ENCODE results near the gene DGKI. TPM values are rescaled to one million over a fixed set of nuclear protein-coding genes. Genes with fewer than 3 reads are reported as not detected.
A peak's percentile ranks its signal among the peaks of the same experiment; 100 is the strongest.

Gene DGKI
- total RNA-seq, 1 donor: 4.7 TPM

DNA sequence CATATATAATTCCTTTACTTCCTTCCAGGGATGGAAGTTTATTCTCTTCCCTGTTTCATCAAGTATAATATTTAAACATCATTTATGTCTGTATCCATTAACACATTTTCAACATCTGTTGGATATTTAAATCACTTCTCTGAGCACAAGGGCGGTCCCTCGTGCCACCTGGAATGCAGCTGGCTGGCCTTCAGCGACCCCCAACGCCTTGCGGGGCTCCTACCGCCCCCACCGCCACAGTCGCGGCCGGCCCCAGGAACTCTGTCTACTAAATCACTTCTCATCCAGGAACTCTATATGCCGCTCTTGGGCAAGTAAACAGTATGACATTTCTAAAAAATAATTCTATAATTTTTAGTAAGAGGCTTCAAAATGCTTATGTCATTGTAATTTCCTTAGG lies 282.1 kb downstream of the DGKI start:
- no peak overlapping the region for H3K4me3 ChIP-seq (ENCODE audit: low read depth, low read length)
- DNase-seq (ENCODE audit: low read depth): no peak
- TF ChIP-seq, protein P1, sequence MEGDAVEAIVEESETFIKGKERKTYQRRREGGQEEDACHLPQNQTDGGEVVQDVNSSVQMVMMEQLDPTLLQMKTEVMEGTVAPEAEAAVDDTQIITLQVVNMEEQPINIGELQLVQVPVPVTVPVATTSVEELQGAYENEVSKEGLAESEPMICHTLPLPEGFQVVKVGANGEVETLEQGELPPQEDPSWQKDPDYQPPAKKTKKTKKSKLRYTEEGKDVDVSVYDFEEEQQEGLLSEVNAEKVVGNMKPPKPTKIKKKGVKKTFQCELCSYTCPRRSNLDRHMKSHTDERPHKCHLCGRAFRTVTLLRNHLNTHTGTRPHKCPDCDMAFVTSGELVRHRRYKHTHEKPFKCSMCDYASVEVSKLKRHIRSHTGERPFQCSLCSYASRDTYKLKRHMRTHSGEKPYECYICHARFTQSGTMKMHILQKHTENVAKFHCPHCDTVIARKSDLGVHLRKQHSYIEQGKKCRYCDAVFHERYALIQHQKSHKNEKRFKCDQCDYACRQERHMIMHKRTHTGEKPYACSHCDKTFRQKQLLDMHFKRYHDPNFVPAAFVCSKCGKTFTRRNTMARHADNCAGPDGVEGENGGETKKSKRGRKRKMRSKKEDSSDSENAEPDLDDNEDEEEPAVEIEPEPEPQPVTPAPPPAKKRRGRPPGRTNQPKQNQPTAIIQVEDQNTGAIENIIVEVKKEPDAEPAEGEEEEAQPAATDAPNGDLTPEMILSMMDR (IDR thresholded peaks at IDR 0.05; ENCODE audit: insufficient read depth, low read length): no peak

GRCh38 chr7:137563981-137564380 lies 282.8 kb downstream of the DGKI start:
- TF ChIP-seq, protein P1 (IDR thresholded peaks at IDR 0.05; ENCODE audit: insufficient read depth, low read length): no peak
- no peak overlapping the region for H3K4me3 ChIP-seq (ENCODE audit: low read depth, low read length)
- no peak for DNase-seq (ENCODE audit: low read depth)

- TF ChIP-seq, protein P1 (IDR thresholded peaks at IDR 0.05; ENCODE audit: insufficient read depth, low read length): no peak
- H3K4me3 ChIP-seq (ENCODE audit: low read depth, low read length): no peak overlapping the region
- DNase-seq (ENCODE audit: low read depth): no peak
Observed at GRCh38 chr7:137547485-137547884, 299.3 kb downstream of the DGKI start.

DNA sequence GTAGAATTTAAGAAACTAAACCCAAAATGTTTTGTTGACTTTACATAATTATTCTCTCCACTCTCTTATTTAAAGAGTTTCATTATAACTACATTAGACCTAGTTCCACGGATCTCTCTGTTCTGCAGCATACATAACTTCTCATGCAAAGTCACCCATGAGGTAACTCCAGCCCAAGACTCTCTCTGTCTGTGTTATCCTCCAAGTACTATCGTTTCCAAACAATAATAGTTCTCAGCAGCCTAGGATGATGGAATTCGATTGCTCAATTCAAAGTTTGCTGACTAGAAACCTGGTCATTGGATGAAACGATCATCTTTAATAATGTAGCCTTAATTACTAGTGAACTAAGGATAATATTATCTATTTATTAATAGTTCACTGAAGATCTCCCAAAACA lies 300.1 kb downstream of the DGKI start:
- TF ChIP-seq, protein P1 (IDR thresholded peaks at IDR 0.05; ENCODE audit: insufficient read depth, low read length): no peak
- DNase-seq (ENCODE audit: low read depth): peak; percentile 49

GRCh38 chr7:137546009-137546408 lies 300.8 kb downstream of the DGKI start:
- TF ChIP-seq, protein P1 (IDR thresholded peaks at IDR 0.05; ENCODE audit: insufficient read depth, low read length): no peak
- no peak overlapping the region for H3K4me3 ChIP-seq (ENCODE audit: low read depth, low read length)
- no peak for DNase-seq (ENCODE audit: low read depth)

More for the DNA sequence above, 300.1 kb downstream of the DGKI start:
- no peak overlapping the region for H3K4me3 ChIP-seq (ENCODE audit: low read depth, low read length)

GRCh38 chr7:137545059-137545716 lies 301.6 kb downstream of the DGKI start:
- H3K4me3 ChIP-seq (ENCODE audit: low read depth, low read length): no peak overlapping the region
- DNase-seq (ENCODE audit: low read depth): peak; percentile 9
- TF ChIP-seq, protein P1 (IDR thresholded peaks at IDR 0.05; ENCODE audit: insufficient read depth, low read length): no peak

Data from fibroblast of the aortic adventitia (primary cell).